Measurements from ENCODE around the gene TMED9. TPM values are rescaled to one million over a fixed set of nuclear protein-coding genes. Genes with fewer than 3 reads are reported as not detected.

The TMED9 gene
- total and polyA plus RNA-seq, 12 donors, result 48.3 to 310 (median 69.5) TPM

GRCh38 chr5:177610131-177610769 is 18.2 kb downstream of the TMED9 start:
- intact Hi-C loops (cut with DNase I), result no loop called here
- ATAC-seq, result no peak
- no peaks in the 10 kb centered on the region for H3K27me3 ChIP-seq
- H3K27ac ChIP-seq, result no peak overlapping the region
- WGBS, 2 donors, result 77 to 80% methylated on average over 13 of the region's 13 CpGs
- no peaks in the 10 kb centered on the region for H3K9me3 ChIP-seq
- peaks cover 0 to 34% (median 0%) of the 10 kb centered on the region in 9 donors for H3K36me3 ChIP-seq
- H3K4me3 ChIP-seq, result no peak overlapping the region
- DNase-seq, result no peak
- TF ChIP-seq, protein P1, sequence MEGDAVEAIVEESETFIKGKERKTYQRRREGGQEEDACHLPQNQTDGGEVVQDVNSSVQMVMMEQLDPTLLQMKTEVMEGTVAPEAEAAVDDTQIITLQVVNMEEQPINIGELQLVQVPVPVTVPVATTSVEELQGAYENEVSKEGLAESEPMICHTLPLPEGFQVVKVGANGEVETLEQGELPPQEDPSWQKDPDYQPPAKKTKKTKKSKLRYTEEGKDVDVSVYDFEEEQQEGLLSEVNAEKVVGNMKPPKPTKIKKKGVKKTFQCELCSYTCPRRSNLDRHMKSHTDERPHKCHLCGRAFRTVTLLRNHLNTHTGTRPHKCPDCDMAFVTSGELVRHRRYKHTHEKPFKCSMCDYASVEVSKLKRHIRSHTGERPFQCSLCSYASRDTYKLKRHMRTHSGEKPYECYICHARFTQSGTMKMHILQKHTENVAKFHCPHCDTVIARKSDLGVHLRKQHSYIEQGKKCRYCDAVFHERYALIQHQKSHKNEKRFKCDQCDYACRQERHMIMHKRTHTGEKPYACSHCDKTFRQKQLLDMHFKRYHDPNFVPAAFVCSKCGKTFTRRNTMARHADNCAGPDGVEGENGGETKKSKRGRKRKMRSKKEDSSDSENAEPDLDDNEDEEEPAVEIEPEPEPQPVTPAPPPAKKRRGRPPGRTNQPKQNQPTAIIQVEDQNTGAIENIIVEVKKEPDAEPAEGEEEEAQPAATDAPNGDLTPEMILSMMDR (IDR thresholded peaks at IDR 0.05), result no peak
- peaks cover 0 to 9% (median 2%) of the 10 kb centered on the region in 9 donors for H3K4me1 ChIP-seq

DNA sequence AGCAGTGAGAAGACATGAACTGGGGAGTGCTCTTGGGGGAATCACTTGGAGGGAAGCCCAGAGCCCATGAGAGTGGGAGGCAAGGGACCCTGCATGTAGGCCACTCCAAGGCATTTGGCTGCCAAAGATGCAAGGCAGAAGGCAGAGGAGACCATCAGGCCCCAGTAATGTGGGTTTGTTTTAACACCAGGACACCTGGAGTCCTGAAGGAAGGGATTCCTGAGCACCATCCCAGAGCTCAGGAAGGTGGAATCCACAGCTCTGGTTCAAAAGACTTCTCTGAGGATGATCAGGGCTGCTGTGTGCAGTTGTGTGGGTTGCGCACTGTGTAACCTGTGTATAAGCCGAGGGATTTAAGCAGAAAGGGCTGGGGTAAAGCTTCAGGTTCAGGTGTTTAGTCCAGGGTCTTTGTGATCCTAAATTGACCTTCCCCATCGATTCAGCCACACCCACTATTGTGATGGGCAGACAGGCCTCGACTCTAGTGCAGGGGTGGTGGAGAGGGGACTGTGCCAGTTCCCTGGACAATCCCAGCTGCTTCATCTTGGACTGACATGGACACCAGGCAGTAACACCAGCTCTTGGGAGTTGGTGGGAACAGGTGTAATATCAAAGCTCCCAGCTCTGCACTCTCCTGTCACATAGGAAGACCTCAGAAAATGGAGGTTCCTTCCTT is 18.9 kb downstream of the TMED9 start:
- Histone ChIP-seq H3K36me3 (peaks cover 0 to 28% (median 0%) of the 10 kb centered on the region in 9 donors), H3K4me1 (peaks cover 0 to 9% (median 2%) of the 10 kb centered on the region in 9 donors), H3K27ac (no peak overlapping the region), H3K4me3 (no peak overlapping the region), H3K9me3 (no peaks in the 10 kb centered on the region), H3K27me3 (no peaks in the 10 kb centered on the region)
- ATAC-seq, result no peak
- TF ChIP-seq, protein P1 (IDR thresholded peaks at IDR 0.05), result no peak
- intact Hi-C loops (cut with DNase I), result no loop called here
- DNase-seq, result no peak
- 77 to 80% methylated on average over 4 of the region's 4 CpGs for WGBS, 2 donors

- 91 to 92% methylated on average over 15 of the region's 15 CpGs for WGBS, 2 donors
- TF ChIP-seq, protein P1 (IDR thresholded peaks at IDR 0.05), result no peak
- H3K4me1 ChIP-seq, result peaks cover 0 to 9% (median 2%) of the 10 kb centered on the region in 9 donors
- no peaks in the 10 kb centered on the region for H3K9me3 ChIP-seq
- intact Hi-C loops (cut with DNase I), result no loop called here
- DNase-seq, result no peak
- peaks cover 0 to 25% (median 0%) of the 10 kb centered on the region in 9 donors for H3K36me3 ChIP-seq
- no peak for ATAC-seq
- H3K4me3 ChIP-seq, result no peak overlapping the region
- H3K27ac ChIP-seq, result no peak overlapping the region
- H3K27me3 ChIP-seq, result no peaks in the 10 kb centered on the region
Observed at GRCh38 chr5:177611446-177612214, 19.6 kb downstream of the TMED9 start.

- DNase-seq (no peak), ATAC-seq (no peak)
- Histone ChIP-seq H3K4me3 (no peak overlapping the region), H3K4me1 (peaks cover 0 to 6% (median 0%) of the 10 kb centered on the region in 9 donors), H3K36me3 (peaks cover 0 to 31% (median 0%) of the 10 kb centered on the region in 9 donors), H3K9me3 (no peaks in the 10 kb centered on the region), H3K27ac (no peak overlapping the region), H3K27me3 (no peaks in the 10 kb centered on the region)
- 82 to 84% methylated on average over 6 of the region's 6 CpGs for WGBS, 2 donors
- TF ChIP-seq, protein P1 (IDR thresholded peaks at IDR 0.05), result no peak
- intact Hi-C loops (cut with DNase I), result no loop called here
Observed at GRCh38 chr5:177612215-177612673, 20.2 kb downstream of the TMED9 start.
